ENCODE results near the gene WDR83. TPM values are rescaled to one million over a fixed set of nuclear protein-coding genes. Genes with fewer than 3 reads are reported as not detected.

WDR83 gene
- total and polyA plus RNA-seq, 2 of the 4 experiments (the other 2 are of a cell fraction) = 5.9 to 8.9 TPM

GRCh38 chr19:12694641-12695040, 28.0 kb downstream of the WDR83 start:
- ChIA-PET CTCF (no interaction called here), POLR2A (ENCODE audit: unreplicated experiment) (no interaction called here)
- TF ChIP-seq SMC3 (IDR thresholded peaks at IDR 0.05; ENCODE audit: low read depth, low read length) = no peak
- TF ChIP-seq BHLHE40 (IDR thresholded peaks at IDR 0.05; ENCODE audit: low read depth, low read length) = no peak
- no peak for TF ChIP-seq NFE2L2 (IDR thresholded peaks at IDR 0.05; ENCODE audit: low read depth, low read length)
- TF ChIP-seq CHD1 (IDR thresholded peaks at IDR 0.05; ENCODE audit: low read depth, low read length) = no peak
- TF ChIP-seq FOS (IDR thresholded peaks at IDR 0.05; ENCODE audit: low read depth, low read length) = no peak
- TF ChIP-seq USF2 (IDR thresholded peaks at IDR 0.05; ENCODE audit: low read depth, low read length) = no peak
- TF ChIP-seq MAZ (IDR thresholded peaks at IDR 0.05; ENCODE audit: borderline replicate concordance, low read depth, low read length) = no peak
- TF ChIP-seq POLR2A (IDR thresholded peaks at IDR 0.05; ENCODE audit: low read depth, low read length) = no peak
- no peak for TF ChIP-seq MXI1 (IDR thresholded peaks at IDR 0.05; ENCODE audit: borderline replicate concordance, low read depth, low read length)
- TF ChIP-seq ELK1 (IDR thresholded peaks at IDR 0.05; ENCODE audit: borderline replicate concordance, low read depth, low read length) = no peak
- no peak for TF ChIP-seq CTCF (conservative IDR thresholded peaks at IDR 0.05; ENCODE audit: low read depth, low read length)
- TF ChIP-seq CEBPB (IDR thresholded peaks at IDR 0.05; ENCODE audit: low read depth, low read length) = no peak
- TF ChIP-seq MAFK (IDR thresholded peaks at IDR 0.05; ENCODE audit: low read depth, low read length) = no peak
- no peak overlapping the region for H2BK5ac ChIP-seq (ENCODE audit: low read depth, low read length, poor library complexity, severe bottlenecking)
- H3K27ac ChIP-seq (ENCODE audit: insufficient read depth, low read length) = no peak overlapping the region
- H3K9me3 ChIP-seq (ENCODE audit: control insufficient read depth, insufficient read depth, low read length) = no peaks in the 10 kb centered on the region
- peaks cover 11% of the 10 kb centered on the region for H3K36me3 ChIP-seq (ENCODE audit: control insufficient read depth, insufficient read depth, low read length)
- no peaks in the 10 kb centered on the region for H3K27me3 ChIP-seq (ENCODE audit: control insufficient read depth, insufficient read depth, low read length)
- H3K18ac ChIP-seq (ENCODE audit: low read depth, low read length) = no peak overlapping the region
- H4K8ac ChIP-seq (ENCODE audit: low read depth in 2 of 2, low read length in 2 of 2) = no peak overlapping the region
- BruUV-seq (replicated peaks) = no TSS peak
- H4K91ac ChIP-seq (ENCODE audit: insufficient read depth, low read depth, low read length) = no peak overlapping the region
- no peak overlapping the region for H4K5ac ChIP-seq (ENCODE audit: low read depth, low read length)
- no peak overlapping the region for H2AFZ ChIP-seq (replicated peaks; ENCODE audit: low read length, poor library complexity)
- whole genome bisulfite sequencing, 2 experiments (ENCODE audit: extremely low coverage in 2 of 2, insufficient read length in 1 of 2) = 96% methylated on average over 16 of the region's 16 CpGs; no CpG with 5 or more reads in 1 of the 2 experiments
- H3K23ac ChIP-seq (ENCODE audit: low read depth, low read length) = no peak overlapping the region
- no peak overlapping the region for H2BK20ac ChIP-seq (ENCODE audit: low read depth, low read length)
- ATAC-seq (ENCODE audit: low read depth) (no peak), DNase-seq (no peak)
- no peak overlapping the region for H2AK9ac ChIP-seq (replicated peaks; ENCODE audit: low read depth, low read length, poor library complexity)
- no peak overlapping the region for H3K56ac ChIP-seq (ENCODE audit: extremely low read depth, insufficient read depth, low read length)
- H3K14ac ChIP-seq (replicated peaks; ENCODE audit: low read depth, low read length) = no peak overlapping the region
- in situ Hi-C loops (cut with MboI; ENCODE audit: low sequenced_read_pairs) (no loop called here), dilution Hi-C loops (cut with HindIII; ENCODE audit: low sequenced_read_pairs, unreplicated experiment) (no loop called here), intact Hi-C loops (cut with micrococcal nuclease) (no loop called here)
- no peak overlapping the region for H3K4me2 ChIP-seq (ENCODE audit: low read depth, low read length)
- no peaks in the 10 kb centered on the region; the same call in 1 of the 2 replicates for H4K20me1 ChIP-seq (ENCODE audit: insufficient read depth, low read length)
- H2AK5ac ChIP-seq (ENCODE audit: low read depth, low read length) = no peak overlapping the region
- H3K9ac ChIP-seq (ENCODE audit: low read depth, low read length) = no peak overlapping the region
- no peak overlapping the region for H3K4ac ChIP-seq (ENCODE audit: low read depth, low read length)
- H3K9me1 ChIP-seq (ENCODE audit: insufficient read depth, low read length) = no peaks in the 10 kb centered on the region; the same call in 1 of the 2 replicates
- peaks cover 2% of the 10 kb centered on the region; the same call in 1 of the 2 replicates for H3K4me1 ChIP-seq (ENCODE audit: control insufficient read depth, insufficient read depth, low read length)
- H2BK120ac ChIP-seq (ENCODE audit: low read depth, low read length) = no peak overlapping the region
- H3K4me3 ChIP-seq (ENCODE audit: insufficient read depth, low read depth, low read length) = no peak overlapping the region
- H2BK15ac ChIP-seq (ENCODE audit: low read depth, low read length) = no peak overlapping the region
- peaks cover 7 to 27% of the 10 kb centered on the region in 2 experiments for H3K79me1 ChIP-seq (ENCODE audit: low read depth in 1 of 2, low read length in 2 of 2)
